HG02571 (cell line): ENCODE results near the gene ZNF532.

Source experiments
- ATAC-seq: cut with Tn5 transposase; IDR thresholded peaks from one replicate; pipeline ENCODE4 v1.9.1; 2021; ENCODE audit warnings: mild to moderate bottlenecking, moderate library complexity; ENCODE audit not compliant: unreplicated experiment

The ZNF532 gene

GRCh38 chr18:58970943-58971790 lies 106.5 kb downstream of the ZNF532 start:
- peak; percentile 75 for ATAC-seq

GRCh38 chr18:58975296-58975695 lies 110.6 kb downstream of the ZNF532 start:
- ATAC-seq: no peak

GRCh38 chr18:58975781-58976180 lies 111.1 kb downstream of the ZNF532 start:
- ATAC-seq: no peak

GRCh38 chr18:58977223-58977622 lies 112.5 kb downstream of the ZNF532 start:
- no peak for ATAC-seq

- ATAC-seq: no peak
These were observed 113.1 kb downstream of the ZNF532 start for GRCh38 chr18:58977801-58978200.

GRCh38 chr18:58978916-58979315 lies 114.2 kb downstream of the ZNF532 start:
- no peak for ATAC-seq

- no peak for ATAC-seq
These were observed 114.9 kb downstream of the ZNF532 start for GRCh38 chr18:58979615-58980014.

GRCh38 chr18:58980991-58981390 lies 116.3 kb downstream of the ZNF532 start:
- no peak for ATAC-seq

GRCh38 chr18:58983260-58984155 lies 118.8 kb downstream of the ZNF532 start:
- no peak for ATAC-seq

GRCh38 chr18:58988600-58988999 lies 123.9 kb downstream of the ZNF532 start:
- ATAC-seq: no peak

GRCh38 chr18:58989184-58989759 lies 124.6 kb downstream of the ZNF532 start:
- no peak for ATAC-seq

- ATAC-seq: no peak
These were observed 126.0 kb downstream of the ZNF532 start for GRCh38 chr18:58990720-58991119.

GRCh38 chr18:58991167-58991798 lies 126.6 kb downstream of the ZNF532 start:
- ATAC-seq: peak; percentile 74

GRCh38 chr18:58992301-58993231 lies 127.9 kb downstream of the ZNF532 start:
- ATAC-seq: no peak

GRCh38 chr18:58993260-58993659 lies 128.6 kb downstream of the ZNF532 start:
- ATAC-seq: no peak

GRCh38 chr18:58995663-58996062 lies 131.0 kb downstream of the ZNF532 start:
- ATAC-seq: no peak

- no peak for ATAC-seq
These were observed 131.5 kb downstream of the ZNF532 start for GRCh38 chr18:58996131-58996641.

- ATAC-seq: no peak
These were observed 132.0 kb downstream of the ZNF532 start for GRCh38 chr18:58996696-58997095.

GRCh38 chr18:58997811-58998337 lies 133.2 kb downstream of the ZNF532 start:
- no peak for ATAC-seq
